GM23338 (cell line): ENCODE results near the gene ZNF140. TPM values are rescaled to one million over a fixed set of nuclear protein-coding genes. Genes with fewer than 3 reads are reported as not detected.

Source experiments
- CREB1 ChIP-seq: fragments of 250-450 bp; sonication (Bioruptor Pico); IDR thresholded peaks from 2 replicates; pipeline ENCODE4 v1.5.0; 2020; ENCODE audit warnings: low read depth, mild to moderate bottlenecking, moderate library complexity
- CTCF ChIP-seq, 2 experiments: fragments of 200-600 bp in 1 of 2; sonication (generic) in 1 of 2; conservative IDR thresholded peaks; 2 replicates each; pipeline versions ENCODE4 v1.5.1 to v1.6.1; 2016 to 2017; ENCODE audit warnings: antibody characterized with exemption in 2 of 2, low read depth in 2 of 2, mild to moderate bottlenecking in 2 of 2, moderate library complexity in 1 of 2
- NANOG ChIP-seq: IDR thresholded peaks from 2 replicates; pipeline ENCODE4 v1.6.1; 2016; ENCODE audit warnings: antibody characterized with exemption, borderline replicate concordance
- POLR2AphosphoS5 ChIP-seq: IDR thresholded peaks from 2 replicates; pipeline ENCODE4 v1.6.1; 2016; ENCODE audit warnings: antibody characterized with exemption, low read depth
- REST ChIP-seq: IDR thresholded peaks from one replicate; pipeline ENCODE4 v1.6.1; 2018; ENCODE audit warnings: antibody characterized with exemption; ENCODE audit not compliant: unreplicated experiment
- STAT1 ChIP-seq: IDR thresholded peaks from one replicate; pipeline ENCODE4 v1.6.1; 2016; ENCODE audit warnings: antibody characterized with exemption; ENCODE audit not compliant: unreplicated experiment
- ZNF331 ChIP-seq: fragments of 250-450 bp; sonication (Bioruptor Pico); IDR thresholded peaks from 2 replicates; pipeline ENCODE4 v1.5.0; 2020; ENCODE audit warnings: low read depth, mild to moderate bottlenecking, moderate library complexity
- ZNF462 ChIP-seq: fragments of 250-450 bp; sonication (Bioruptor Pico); IDR thresholded peaks from 2 replicates; pipeline ENCODE4 v1.5.0; 2020; ENCODE audit warnings: mild to moderate bottlenecking, moderate library complexity
- polyA plus RNA-seq: library from polyadenylated mRNA; unstranded; fragments of >200 nt; fragmentation: Nextera tagmentation; extraction: Ambion mirVana; gene quantifications from 2 replicates; pipeline ENCODE4 v1.2.1, GENCODE V29; 2016
- total RNA-seq: library from RNA; depleted of rRNA; stranded (reverse); fragments of >200 nt; shearing (Covaris generic); gene quantifications from 2 replicates; pipeline ENCODE4 v1.2.3, GENCODE V29; 2014

The ZNF140 gene
- total and polyA plus RNA-seq, 2 experiments from 2014 or later: 15.4 to 16.2 TPM

DNA sequence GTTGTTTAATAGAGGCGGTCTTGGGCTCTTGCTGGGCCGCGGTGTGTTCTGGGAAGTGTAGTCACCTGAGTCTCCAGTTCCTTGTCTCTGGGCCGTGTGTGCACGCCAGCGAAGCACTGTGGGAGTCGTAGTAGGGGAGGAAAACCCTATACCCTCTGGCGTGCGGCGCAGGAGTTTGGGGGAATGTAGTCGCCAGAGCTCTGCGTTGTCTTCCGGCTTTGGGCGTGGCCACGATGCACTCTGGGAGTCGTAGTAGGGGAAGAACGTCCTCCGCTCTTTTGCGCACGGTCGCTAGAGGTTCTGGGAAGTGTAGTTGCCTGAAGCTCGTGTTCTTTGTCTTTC is 726 bp upstream of the ZNF140 start (continued):
- no peak for TF ChIP-seq ZNF462 (CRISPR knock-in tag)
- peak; percentile 97 for TF ChIP-seq CREB1 (CRISPR knock-in tag)
- no peak; the same call in none of the 2 replicates for TF ChIP-seq POLR2AphosphoS5
- TF ChIP-seq CTCF (conservative IDR thresholded peaks at IDR 0.05; ENCODE audit: low read depth in 2 of 2): no peak
- TF ChIP-seq ZNF331 (CRISPR knock-in tag): no peak
- TF ChIP-seq STAT1: no peak
- TF ChIP-seq REST: no peak
- no peak for TF ChIP-seq NANOG
